ENCODE measurements around the gene NAP1L1. TPM values are rescaled to one million over a fixed set of nuclear protein-coding genes. Genes with fewer than 3 reads are reported as not detected.

The NAP1L1 gene
- 156 TPM for polyA plus RNA-seq (2012; ENCODE audit: insufficient read depth, insufficient read length, low read depth)

GRCh38 chr12:76083904-76084862 lies at the start of gene NAP1L1:
NAP1L1 (minus strand) TSS chr12:76084685; CDS start chr12:76074219, 10,466 bp downstream.
- Histone ChIP-seq H3K9me3 (no peaks in the 10 kb centered on the region), H3K36me3 (peaks cover 26% of the 10 kb centered on the region), H3K4me3 (ENCODE audit: low read depth, low read length) (peak within 1 kb of the TSS; percentile 61), H3K4me1 (peaks cover 8% of the 10 kb centered on the region), H3K27me3 (no peaks in the 10 kb centered on the region)
- peak; percentile 99 for DNase-seq
- TF ChIP-seq, protein P1, sequence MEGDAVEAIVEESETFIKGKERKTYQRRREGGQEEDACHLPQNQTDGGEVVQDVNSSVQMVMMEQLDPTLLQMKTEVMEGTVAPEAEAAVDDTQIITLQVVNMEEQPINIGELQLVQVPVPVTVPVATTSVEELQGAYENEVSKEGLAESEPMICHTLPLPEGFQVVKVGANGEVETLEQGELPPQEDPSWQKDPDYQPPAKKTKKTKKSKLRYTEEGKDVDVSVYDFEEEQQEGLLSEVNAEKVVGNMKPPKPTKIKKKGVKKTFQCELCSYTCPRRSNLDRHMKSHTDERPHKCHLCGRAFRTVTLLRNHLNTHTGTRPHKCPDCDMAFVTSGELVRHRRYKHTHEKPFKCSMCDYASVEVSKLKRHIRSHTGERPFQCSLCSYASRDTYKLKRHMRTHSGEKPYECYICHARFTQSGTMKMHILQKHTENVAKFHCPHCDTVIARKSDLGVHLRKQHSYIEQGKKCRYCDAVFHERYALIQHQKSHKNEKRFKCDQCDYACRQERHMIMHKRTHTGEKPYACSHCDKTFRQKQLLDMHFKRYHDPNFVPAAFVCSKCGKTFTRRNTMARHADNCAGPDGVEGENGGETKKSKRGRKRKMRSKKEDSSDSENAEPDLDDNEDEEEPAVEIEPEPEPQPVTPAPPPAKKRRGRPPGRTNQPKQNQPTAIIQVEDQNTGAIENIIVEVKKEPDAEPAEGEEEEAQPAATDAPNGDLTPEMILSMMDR (IDR thresholded peaks at IDR 0.05; ENCODE audit: low read depth, low read length) = no peak

GRCh38 chr12:76127588-76127987 lies 43.1 kb upstream of the NAP1L1 start:
- Histone ChIP-seq H3K4me1 (no peaks in the 10 kb centered on the region), H3K9me3 (no peaks in the 10 kb centered on the region), H3K4me3 (ENCODE audit: low read depth, low read length) (no peak overlapping the region), H3K36me3 (no peaks in the 10 kb centered on the region), H3K27me3 (no peaks in the 10 kb centered on the region; the same call in 1 of the 2 replicates)
- TF ChIP-seq, protein P1 (IDR thresholded peaks at IDR 0.05; ENCODE audit: low read depth, low read length) = no peak
- DNase-seq = no peak

GRCh38 chr12:76124456-76124855 lies 40.0 kb upstream of the NAP1L1 start:
- no peak overlapping the region for H3K4me3 ChIP-seq (ENCODE audit: low read depth, low read length)
- H3K4me1 ChIP-seq = no peaks in the 10 kb centered on the region
- H3K27me3 ChIP-seq = no peaks in the 10 kb centered on the region
- DNase-seq = no peak
- H3K36me3 ChIP-seq = no peaks in the 10 kb centered on the region
- TF ChIP-seq, protein P1 (IDR thresholded peaks at IDR 0.05; ENCODE audit: low read depth, low read length) = no peak
- no peaks in the 10 kb centered on the region for H3K9me3 ChIP-seq

DNA sequence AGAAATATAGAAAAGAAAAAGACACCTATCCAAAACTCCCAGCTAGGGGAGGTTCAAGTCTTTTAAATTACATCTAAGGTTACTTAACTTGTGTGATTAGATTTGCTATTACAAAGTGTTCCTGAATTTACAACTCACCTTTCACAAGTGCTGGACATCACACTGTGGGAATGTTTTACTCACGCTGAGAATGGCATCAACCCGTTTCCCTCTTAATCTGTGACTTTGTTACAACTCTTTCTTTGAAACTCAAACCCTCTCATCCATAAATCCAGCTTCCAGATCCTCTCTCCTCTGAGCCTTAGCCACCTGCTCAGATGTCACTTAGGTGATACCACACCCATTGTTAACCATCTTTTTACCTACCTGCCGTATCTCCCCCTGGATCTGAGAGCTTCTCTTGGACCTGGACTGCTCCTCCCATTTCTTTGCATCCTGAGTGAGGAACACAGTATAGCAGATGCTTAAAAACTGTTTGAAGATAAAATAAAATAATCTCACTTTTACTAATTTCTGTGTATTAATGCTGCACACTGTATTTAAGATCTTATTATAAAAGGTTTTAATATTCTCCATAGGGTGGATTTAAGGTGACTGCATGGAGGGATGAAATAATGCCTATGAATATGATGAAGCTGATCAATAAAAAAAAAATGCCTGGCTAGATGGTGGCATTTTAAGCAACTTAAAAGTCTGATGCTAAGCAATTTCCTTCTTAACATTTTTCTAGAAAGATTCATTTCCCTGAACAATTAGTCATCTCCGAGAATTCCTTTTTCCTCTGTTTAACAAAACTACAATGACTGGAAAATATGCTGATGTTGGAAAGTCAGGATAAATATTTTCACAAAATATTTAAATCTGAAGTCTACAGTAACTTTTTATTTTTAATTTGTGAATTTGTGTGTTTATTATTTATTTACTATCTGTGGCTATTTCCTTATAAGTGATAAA lies 39.1 kb upstream of the NAP1L1 start:
- Histone ChIP-seq H3K36me3 (no peaks in the 10 kb centered on the region), H3K4me3 (ENCODE audit: low read depth, low read length) (no peak overlapping the region), H3K27me3 (no peaks in the 10 kb centered on the region), H3K4me1 (no peaks in the 10 kb centered on the region), H3K9me3 (no peaks in the 10 kb centered on the region)
- TF ChIP-seq, protein P1 (IDR thresholded peaks at IDR 0.05; ENCODE audit: low read depth, low read length) = no peak
- no peak for DNase-seq

GRCh38 chr12:76119887-76120286 lies 35.4 kb upstream of the NAP1L1 start:
- Histone ChIP-seq H3K9me3 (no peaks in the 10 kb centered on the region), H3K4me3 (ENCODE audit: low read depth, low read length) (no peak overlapping the region), H3K36me3 (no peaks in the 10 kb centered on the region), H3K4me1 (no peaks in the 10 kb centered on the region), H3K27me3 (no peaks in the 10 kb centered on the region)
- TF ChIP-seq, protein P1 (IDR thresholded peaks at IDR 0.05; ENCODE audit: low read depth, low read length) = no peak
- no peak for DNase-seq
